ENCODE data around the gene SPATA20. TPM values are rescaled to one million over a fixed set of nuclear protein-coding genes. Genes with fewer than 3 reads are reported as not detected.

SPATA20 gene
- total RNA-seq, 1 donor from 2014 or later = 52.3 TPM

DNA sequence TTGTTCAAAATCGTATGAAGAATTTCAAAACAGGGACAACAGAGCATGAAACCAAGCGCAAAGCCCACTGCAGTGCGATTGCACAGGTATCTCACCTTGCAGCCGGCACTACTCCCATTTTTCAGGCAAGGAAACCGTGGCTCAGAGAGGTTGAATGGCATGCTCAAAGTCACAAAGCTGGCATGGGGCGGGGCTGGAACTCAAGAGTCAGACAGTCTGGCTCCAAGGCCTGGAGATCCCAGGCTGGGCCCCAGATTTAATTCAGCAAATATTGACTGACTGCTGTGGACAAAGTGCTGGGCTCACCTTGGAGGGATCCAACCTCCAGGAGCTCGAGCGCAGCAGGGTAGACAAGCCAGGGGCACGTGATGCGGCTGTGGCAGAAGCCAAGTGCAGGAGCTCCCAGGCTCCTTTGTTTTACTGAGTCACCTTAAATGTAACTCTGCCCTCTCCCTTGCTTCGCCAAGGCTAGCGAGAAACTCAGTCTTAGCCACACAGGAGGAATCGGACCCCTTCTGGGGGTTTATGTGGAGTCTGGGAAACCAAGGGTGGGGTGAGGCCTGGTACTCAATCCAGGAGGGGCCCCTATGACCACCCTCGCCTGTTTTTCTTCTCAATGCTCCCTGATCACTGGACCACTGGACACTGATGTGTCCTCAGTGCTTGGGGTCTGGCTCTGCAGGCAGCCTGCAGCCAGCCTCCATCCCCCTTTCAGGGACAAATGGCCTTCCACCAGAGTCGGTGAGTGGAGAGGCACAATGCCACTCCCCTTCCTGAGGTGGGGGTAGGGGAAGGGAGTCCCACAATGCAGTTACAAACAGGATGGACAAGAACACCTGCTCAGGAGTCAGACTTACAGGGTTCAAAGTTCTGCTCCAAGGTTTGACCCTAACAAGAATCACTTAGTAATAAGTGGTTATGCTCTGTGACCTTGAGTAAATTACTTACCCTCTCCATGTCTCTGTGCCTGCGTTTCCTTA lies 3.9 kb upstream of the SPATA20 start:
- Mint-ChIP-seq H3K4me3 (peak overlapping the region; percentile 85), H3K27me3 (peaks cover 7% of the 10 kb centered on the region), H3K4me1 (peaks cover 22% of the 10 kb centered on the region), H3K27ac (peak overlapping the region; percentile 76), H3K9me3 (no peaks in the 10 kb centered on the region), H3K36me3 (ENCODE audit: low read depth) (no peaks in the 10 kb centered on the region)
- TF ChIP-seq, protein P1, sequence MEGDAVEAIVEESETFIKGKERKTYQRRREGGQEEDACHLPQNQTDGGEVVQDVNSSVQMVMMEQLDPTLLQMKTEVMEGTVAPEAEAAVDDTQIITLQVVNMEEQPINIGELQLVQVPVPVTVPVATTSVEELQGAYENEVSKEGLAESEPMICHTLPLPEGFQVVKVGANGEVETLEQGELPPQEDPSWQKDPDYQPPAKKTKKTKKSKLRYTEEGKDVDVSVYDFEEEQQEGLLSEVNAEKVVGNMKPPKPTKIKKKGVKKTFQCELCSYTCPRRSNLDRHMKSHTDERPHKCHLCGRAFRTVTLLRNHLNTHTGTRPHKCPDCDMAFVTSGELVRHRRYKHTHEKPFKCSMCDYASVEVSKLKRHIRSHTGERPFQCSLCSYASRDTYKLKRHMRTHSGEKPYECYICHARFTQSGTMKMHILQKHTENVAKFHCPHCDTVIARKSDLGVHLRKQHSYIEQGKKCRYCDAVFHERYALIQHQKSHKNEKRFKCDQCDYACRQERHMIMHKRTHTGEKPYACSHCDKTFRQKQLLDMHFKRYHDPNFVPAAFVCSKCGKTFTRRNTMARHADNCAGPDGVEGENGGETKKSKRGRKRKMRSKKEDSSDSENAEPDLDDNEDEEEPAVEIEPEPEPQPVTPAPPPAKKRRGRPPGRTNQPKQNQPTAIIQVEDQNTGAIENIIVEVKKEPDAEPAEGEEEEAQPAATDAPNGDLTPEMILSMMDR (IDR thresholded peaks at IDR 0.05) = no peak
- intact Hi-C loops (cut with micrococcal nuclease) = loop anchor here (1.0 to 10.0 kb wide), 4 partner anchors 17 to 512 kb away; partner anchors contain the start of genes CACNA1G, MYCBPAP and RSAD1
- DNase-seq (no peak), ATAC-seq (ENCODE audit: low read depth) (no peak)
- POLR2A ChIA-PET = interaction anchor here (0.9 to 2.3 kb wide), 4 partner anchors 18 to 324 kb away, joined by 4 to 11 read pairs (median 6); partner anchors contain the start of genes CACNA1G, LRRC59 and TOB1
- CTCF ChIA-PET = interaction anchor here (0.8 to 1.8 kb wide), 6 partner anchors 16 to 152 kb away, joined by 3 to 6 read pairs (median 4); partner anchors contain the start of gene CACNA1G

DNA sequence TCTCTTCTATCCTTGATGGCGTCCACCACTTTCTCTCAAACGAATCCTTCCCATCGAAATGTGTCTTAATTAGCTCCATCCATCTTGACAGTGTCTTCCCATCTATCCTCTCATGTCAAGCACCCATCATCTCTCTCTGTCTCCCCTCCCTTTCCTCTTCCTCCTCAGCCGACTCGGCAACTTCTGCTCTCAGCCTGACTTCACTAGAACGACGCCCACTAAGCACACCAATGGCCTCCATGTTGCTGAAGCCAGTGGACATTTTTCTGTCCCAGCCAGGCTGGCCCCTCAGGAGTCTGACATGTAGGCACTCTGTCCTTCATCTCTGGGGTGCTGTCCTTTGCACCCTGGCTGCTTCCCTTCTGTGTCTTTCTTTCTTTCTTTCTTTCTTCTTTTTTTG lies 2.5 kb upstream of the SPATA20 start:
- no peak overlapping the region for H3K27ac Mint-ChIP-seq
- DNase-seq (no peak), ATAC-seq (ENCODE audit: low read depth) (no peak)
- ChIA-PET CTCF (no interaction called here), POLR2A (no interaction called here)
- no peaks in the 10 kb centered on the region for H3K9me3 Mint-ChIP-seq
- TF ChIP-seq, protein P1 (IDR thresholded peaks at IDR 0.05) = no peak
- peaks cover 7% of the 10 kb centered on the region for H3K27me3 Mint-ChIP-seq
- H3K36me3 Mint-ChIP-seq (ENCODE audit: low read depth) = peaks cover 3% of the 10 kb centered on the region
- H3K4me1 Mint-ChIP-seq = peaks cover 22% of the 10 kb centered on the region
- intact Hi-C loops (cut with micrococcal nuclease) = loop anchor here (10.0 kb wide), 1 partner anchor 510 kb away; no protein-coding TSS in a partner anchor
- H3K4me3 Mint-ChIP-seq = peak overlapping the region; percentile 12

DNA sequence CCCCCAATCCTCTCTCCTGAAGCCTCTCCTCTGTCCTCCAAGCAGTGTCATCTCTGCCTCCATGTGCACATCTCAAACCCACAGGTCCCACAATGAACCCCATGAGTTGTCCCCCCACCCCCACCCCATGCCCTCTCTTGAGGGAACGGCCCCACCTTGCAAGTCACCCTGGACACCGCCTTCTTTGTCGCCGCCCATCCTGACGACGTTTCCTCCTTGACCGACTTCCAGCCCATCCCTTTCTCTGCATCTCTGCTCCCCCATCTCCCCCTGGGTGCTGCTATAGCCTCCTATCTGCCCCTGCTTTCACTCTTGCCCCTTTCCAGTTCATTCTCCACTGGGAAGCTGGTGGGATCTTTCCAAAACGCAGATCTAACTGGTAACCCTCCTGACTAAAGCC lies 1.7 kb upstream of the SPATA20 start:
- no peaks in the 10 kb centered on the region for H3K9me3 Mint-ChIP-seq
- POLR2A ChIA-PET = no interaction called here
- TF ChIP-seq, protein P1 (IDR thresholded peaks at IDR 0.05) = no peak
- peaks cover 7% of the 10 kb centered on the region for H3K27me3 Mint-ChIP-seq
- CTCF ChIA-PET = interaction anchor here (1.8 kb wide), 1 partner anchor 297 kb away, joined by 4 read pairs; no protein-coding TSS in a partner anchor
- ATAC-seq (ENCODE audit: low read depth) (no peak), DNase-seq (no peak)
- peaks cover 7% of the 10 kb centered on the region for H3K36me3 Mint-ChIP-seq (ENCODE audit: low read depth)
- no peak overlapping the region for H3K4me3 Mint-ChIP-seq
- intact Hi-C loops (cut with micrococcal nuclease) = loop anchor here (10.0 kb wide), 1 partner anchor 509 kb away; no protein-coding TSS in a partner anchor
- no peak overlapping the region for H3K27ac Mint-ChIP-seq
- peaks cover 22% of the 10 kb centered on the region for H3K4me1 Mint-ChIP-seq

DNA sequence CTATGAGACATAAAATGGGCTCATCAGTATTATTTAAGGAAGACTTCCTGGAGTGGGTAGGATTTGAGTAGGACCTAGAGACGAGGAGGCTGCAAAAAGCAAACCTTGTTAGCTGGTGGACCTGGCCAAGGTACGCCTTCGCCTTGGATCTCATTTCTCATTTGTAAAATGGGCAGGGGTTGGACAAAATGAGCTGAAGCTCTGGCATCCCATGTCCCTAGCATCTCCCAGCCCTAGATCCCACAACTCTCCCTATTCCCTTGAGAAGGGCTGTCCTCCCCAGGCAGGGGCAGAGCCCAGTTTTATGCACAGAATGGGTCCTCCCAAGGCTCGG lies 306 bp upstream of the SPATA20 start:
- ChIA-PET POLR2A (interaction anchor here (0.5 to 0.9 kb wide), 3 partner anchors 293 to 407 kb away, joined by 3 to 4 read pairs (median 4); no protein-coding TSS in a partner anchor), CTCF (interaction anchor here (0.5 to 1.8 kb wide), 5 partner anchors 13 to 410 kb away, joined by 3 to 4 read pairs (median 4); partner anchors contain the start of gene CACNA1G)
- ATAC-seq (ENCODE audit: low read depth) (no peak), DNase-seq (no peak)
- Mint-ChIP-seq H3K9me3 (no peaks in the 10 kb centered on the region), H3K36me3 (ENCODE audit: low read depth) (peaks cover 7% of the 10 kb centered on the region), H3K4me1 (peaks cover 21% of the 10 kb centered on the region), H3K27ac (peak overlapping the region; percentile 35), H3K4me3 (peak overlapping the region; percentile 85), H3K27me3 (peaks cover 7% of the 10 kb centered on the region)
- intact Hi-C loops (cut with micrococcal nuclease) = loop anchor here (1.0 to 10.0 kb wide), 8 partner anchors 14 to 607 kb away; partner anchors contain the start of genes CACNA1G and NME1
- TF ChIP-seq, protein P1 (IDR thresholded peaks at IDR 0.05) = no peak

DNA sequence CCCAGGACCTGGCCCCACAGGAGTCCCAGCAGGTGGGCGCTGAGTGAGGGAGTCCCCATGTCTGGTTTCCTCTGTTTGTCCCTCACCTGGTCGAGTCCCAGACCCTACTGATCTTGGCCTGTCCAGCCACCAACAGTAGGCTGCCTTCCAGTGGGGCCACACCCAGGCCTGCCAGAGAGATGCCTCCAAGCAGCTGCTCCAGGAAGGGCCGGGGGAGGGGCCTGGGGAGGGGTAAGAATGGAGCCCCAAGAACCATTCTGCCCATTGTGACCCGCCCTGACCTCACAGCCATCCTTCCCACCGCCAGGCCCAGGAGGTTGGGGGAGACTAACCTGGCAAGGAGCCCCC lies 736 bp downstream of the SPATA20 start:
- CTCF ChIA-PET = no interaction called here
- POLR2A ChIA-PET = interaction anchor here (0.6 kb wide), 3 partner anchors 229 to 708 kb away, joined by 3 read pairs; no protein-coding TSS in a partner anchor
- Mint-ChIP-seq H3K4me1 (peaks cover 16% of the 10 kb centered on the region), H3K4me3 (peak overlapping the region; percentile 85), H3K9me3 (no peaks in the 10 kb centered on the region), H3K27me3 (peaks cover 7% of the 10 kb centered on the region), H3K27ac (peak overlapping the region; percentile 66), H3K36me3 (ENCODE audit: low read depth) (peaks cover 7% of the 10 kb centered on the region)
- TF ChIP-seq, protein P1 (IDR thresholded peaks at IDR 0.05) = no peak
- intact Hi-C loops (cut with micrococcal nuclease) = loop anchor here (1.0 to 10.0 kb wide), 8 partner anchors 13 to 606 kb away; partner anchors contain the start of genes CACNA1G and NME1
- ATAC-seq (ENCODE audit: low read depth) (no peak), DNase-seq (no peak)
